ENCODE measurements around the gene PPP1R9B. TPM values are rescaled to one million over a fixed set of nuclear protein-coding genes. Genes with fewer than 3 reads are reported as not detected.
A peak's percentile ranks its signal among the peaks of the same experiment; 100 is the strongest.

The PPP1R9B gene
- total RNA-seq, 3 donors from 2014 or later (not counting 1 experiment from before 2014, with no cell fraction given), result 124 to 162 (median 135) TPM

- 30% methylated on average over 5 of the region's 8 CpGs for WGBS (ENCODE audit: insufficient coverage)
- no peak for DNase-seq
- intact Hi-C loops (cut with micrococcal nuclease), result no loop called here
- Histone ChIP-seq H3K4me1 (ENCODE audit: control insufficient read depth, insufficient read depth, low read length) (peaks cover 32% of the 10 kb centered on the region), H3K27me3 (ENCODE audit: control insufficient read depth, insufficient read depth, low read length) (no peaks in the 10 kb centered on the region), H3K27ac (ENCODE audit: low read length) (no peak overlapping the region), H3K4me3 (ENCODE audit: low read length) (no peak overlapping the region), H3K36me3 (ENCODE audit: control insufficient read depth, insufficient read depth, low read length) (peaks cover 21% of the 10 kb centered on the region), H3K9me3 (ENCODE audit: control insufficient read depth, insufficient read depth, low read length) (no peaks in the 10 kb centered on the region)
- Mint-ChIP-seq H3K36me3 (no peaks in the 10 kb centered on the region), H3K4me3 (peak overlapping the region; percentile 55), H3K9me3 (no peaks in the 10 kb centered on the region), H3K4me1 (peaks cover 9 to 16% of the 10 kb centered on the region in 2 donors), H3K27me3 (ENCODE audit: low read depth in 2 of 2) (no peaks in the 10 kb centered on the region), H3K27ac (peak overlapping the region; percentile 19 to 41)
- TF ChIP-seq, protein P1, sequence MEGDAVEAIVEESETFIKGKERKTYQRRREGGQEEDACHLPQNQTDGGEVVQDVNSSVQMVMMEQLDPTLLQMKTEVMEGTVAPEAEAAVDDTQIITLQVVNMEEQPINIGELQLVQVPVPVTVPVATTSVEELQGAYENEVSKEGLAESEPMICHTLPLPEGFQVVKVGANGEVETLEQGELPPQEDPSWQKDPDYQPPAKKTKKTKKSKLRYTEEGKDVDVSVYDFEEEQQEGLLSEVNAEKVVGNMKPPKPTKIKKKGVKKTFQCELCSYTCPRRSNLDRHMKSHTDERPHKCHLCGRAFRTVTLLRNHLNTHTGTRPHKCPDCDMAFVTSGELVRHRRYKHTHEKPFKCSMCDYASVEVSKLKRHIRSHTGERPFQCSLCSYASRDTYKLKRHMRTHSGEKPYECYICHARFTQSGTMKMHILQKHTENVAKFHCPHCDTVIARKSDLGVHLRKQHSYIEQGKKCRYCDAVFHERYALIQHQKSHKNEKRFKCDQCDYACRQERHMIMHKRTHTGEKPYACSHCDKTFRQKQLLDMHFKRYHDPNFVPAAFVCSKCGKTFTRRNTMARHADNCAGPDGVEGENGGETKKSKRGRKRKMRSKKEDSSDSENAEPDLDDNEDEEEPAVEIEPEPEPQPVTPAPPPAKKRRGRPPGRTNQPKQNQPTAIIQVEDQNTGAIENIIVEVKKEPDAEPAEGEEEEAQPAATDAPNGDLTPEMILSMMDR (IDR thresholded peaks at IDR 0.05), result no peak
- no peak for ATAC-seq
These were observed 33.6 kb upstream of the PPP1R9B start for GRCh38 chr17:50184064-50184463.

GRCh38 chr17:50183421-50183994 lies 33.0 kb upstream of the PPP1R9B start:
- no peak overlapping the region for H3K4me3 ChIP-seq (ENCODE audit: low read length)
- H3K36me3 ChIP-seq (ENCODE audit: control insufficient read depth, insufficient read depth, low read length), result peaks cover 21% of the 10 kb centered on the region
- H3K4me3 Mint-ChIP-seq, result peak overlapping the region; percentile 55
- ATAC-seq, result peak; percentile 45 to 50 (median 45)
- DNase-seq, result no peak
- no peaks in the 10 kb centered on the region for H3K9me3 ChIP-seq (ENCODE audit: control insufficient read depth, insufficient read depth, low read length)
- TF ChIP-seq, protein P1 (IDR thresholded peaks at IDR 0.05), result no peak
- H3K36me3 Mint-ChIP-seq, result no peaks in the 10 kb centered on the region
- H3K27me3 Mint-ChIP-seq (ENCODE audit: low read depth in 2 of 2), result no peaks in the 10 kb centered on the region
- H3K27ac Mint-ChIP-seq, result peak overlapping the region; percentile 19 to 41
- WGBS (ENCODE audit: insufficient coverage), result 63% methylated on average over 11 of the region's 12 CpGs
- intact Hi-C loops (cut with micrococcal nuclease), result no loop called here
- peaks cover 33% of the 10 kb centered on the region for H3K4me1 ChIP-seq (ENCODE audit: control insufficient read depth, insufficient read depth, low read length)
- peaks cover 11 to 17% of the 10 kb centered on the region in 2 donors for H3K4me1 Mint-ChIP-seq
- no peak overlapping the region for H3K27ac ChIP-seq (ENCODE audit: low read length)
- H3K9me3 Mint-ChIP-seq, result no peaks in the 10 kb centered on the region
- H3K27me3 ChIP-seq (ENCODE audit: control insufficient read depth, insufficient read depth, low read length), result no peaks in the 10 kb centered on the region

- Histone ChIP-seq H3K9me3 (ENCODE audit: control insufficient read depth, insufficient read depth, low read length) (no peaks in the 10 kb centered on the region), H3K27me3 (ENCODE audit: control insufficient read depth, insufficient read depth, low read length) (no peaks in the 10 kb centered on the region), H3K36me3 (ENCODE audit: control insufficient read depth, insufficient read depth, low read length) (peaks cover 21% of the 10 kb centered on the region), H3K4me3 (ENCODE audit: low read length) (no peak overlapping the region), H3K4me1 (ENCODE audit: control insufficient read depth, insufficient read depth, low read length) (peaks cover 39% of the 10 kb centered on the region), H3K27ac (ENCODE audit: low read length) (no peak overlapping the region)
- peak overlapping the region in 1 of 2 donors; percentile 29 for H3K27ac Mint-ChIP-seq
- TF ChIP-seq, protein P1 (IDR thresholded peaks at IDR 0.05), result no peak
- H3K4me3 Mint-ChIP-seq, result no peak overlapping the region
- H3K9me3 Mint-ChIP-seq, result no peaks in the 10 kb centered on the region
- no peak for ATAC-seq
- intact Hi-C loops (cut with micrococcal nuclease), result no loop called here
- H3K27me3 Mint-ChIP-seq (ENCODE audit: low read depth in 2 of 2), result peaks cover 0 to 3% of the 10 kb centered on the region in 2 donors
- DNase-seq, result no peak
- H3K36me3 Mint-ChIP-seq, result no peaks in the 10 kb centered on the region
- H3K4me1 Mint-ChIP-seq, result peaks cover 17 to 23% of the 10 kb centered on the region in 2 donors
- 91% methylated on average over 18 of the region's 18 CpGs for WGBS (ENCODE audit: insufficient coverage)
These were observed 32.4 kb upstream of the PPP1R9B start for GRCh38 chr17:50182783-50183420.
